ENCODE results near the gene ASCC3.

The ASCC3 gene

GRCh38 chr6:100538086-100538485, 343.0 kb downstream of the ASCC3 start:
- Histone ChIP-seq H3K4me2 (ENCODE audit: insufficient read depth, low read length) (no peak overlapping the region), H4K20me1 (ENCODE audit: insufficient read depth, low read length) (no peaks in the 10 kb centered on the region), H3K4me1 (ENCODE audit: insufficient read depth, low read length) (no peaks in the 10 kb centered on the region), H3K27ac (ENCODE audit: low read length) (no peak overlapping the region), H3K9ac (ENCODE audit: low read depth, low read length) (no peak overlapping the region), H3K36me3 (ENCODE audit: insufficient read depth, low read length) (peaks cover 51% of the 10 kb centered on the region), H2AFZ (ENCODE audit: low read depth, low read length) (no peak overlapping the region), H3K4me3 (ENCODE audit: low read depth in 1 of 2, low read length in 2 of 2) (no peak overlapping the region), H3K9me3 (ENCODE audit: insufficient read depth, low read length, severe bottlenecking) (no peaks in the 10 kb centered on the region), H3K27me3 (ENCODE audit: insufficient read depth, low read length, poor library complexity) (no peaks in the 10 kb centered on the region), H3K79me2 (ENCODE audit: insufficient read depth, low read length) (no peaks in the 10 kb centered on the region)
- no peak for ATAC-seq (ENCODE audit: insufficient read depth, low read depth)
- no peak for DNase-seq
- no peak for TF ChIP-seq EZH2 (IDR thresholded peaks at IDR 0.05; ENCODE audit: borderline replicate concordance, low read depth, low read length, severe bottlenecking)
- TF ChIP-seq CTCF (IDR thresholded peaks at IDR 0.05; ENCODE audit: borderline replicate concordance, extremely low read depth, low read length, poor library complexity, severe bottlenecking): no peak

DNA sequence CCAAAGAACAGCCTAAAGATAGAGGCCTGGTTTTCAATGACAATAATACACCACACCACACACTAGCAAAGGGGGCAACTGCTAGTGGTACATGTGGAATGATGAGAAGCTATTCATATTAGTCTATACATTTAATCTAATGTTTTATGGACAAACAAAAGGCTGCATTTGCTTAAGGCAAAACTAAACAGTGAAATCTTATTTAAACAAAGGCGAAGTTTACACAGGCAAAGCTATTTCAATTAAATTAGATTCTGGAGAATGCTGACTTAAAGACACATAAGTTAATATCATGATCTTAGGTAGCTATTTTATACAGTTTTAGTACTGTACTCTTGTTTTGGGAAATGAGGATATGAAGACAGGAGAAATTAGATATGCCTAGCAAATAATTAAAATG, 362.5 kb downstream of the ASCC3 start:
- Histone ChIP-seq H3K4me1 (ENCODE audit: insufficient read depth, low read length) (no peaks in the 10 kb centered on the region), H3K36me3 (ENCODE audit: insufficient read depth, low read length) (peaks cover 29% of the 10 kb centered on the region), H3K4me3 (ENCODE audit: low read depth in 1 of 2, low read length in 2 of 2) (no peak overlapping the region), H4K20me1 (ENCODE audit: insufficient read depth, low read length) (no peaks in the 10 kb centered on the region), H3K9ac (ENCODE audit: low read depth, low read length) (no peak overlapping the region), H3K4me2 (ENCODE audit: insufficient read depth, low read length) (no peak overlapping the region), H3K9me3 (ENCODE audit: insufficient read depth, low read length, severe bottlenecking) (no peaks in the 10 kb centered on the region), H3K27ac (ENCODE audit: low read length) (no peak overlapping the region), H2AFZ (ENCODE audit: low read depth, low read length) (no peak overlapping the region), H3K79me2 (ENCODE audit: insufficient read depth, low read length) (no peaks in the 10 kb centered on the region), H3K27me3 (ENCODE audit: insufficient read depth, low read length, poor library complexity) (no peaks in the 10 kb centered on the region)
- DNase-seq (no peak), ATAC-seq (ENCODE audit: insufficient read depth, low read depth) (no peak)
- no peak for TF ChIP-seq EZH2 (IDR thresholded peaks at IDR 0.05; ENCODE audit: borderline replicate concordance, low read depth, low read length, severe bottlenecking)
- TF ChIP-seq CTCF (IDR thresholded peaks at IDR 0.05; ENCODE audit: borderline replicate concordance, extremely low read depth, low read length, poor library complexity, severe bottlenecking): no peak

DNA sequence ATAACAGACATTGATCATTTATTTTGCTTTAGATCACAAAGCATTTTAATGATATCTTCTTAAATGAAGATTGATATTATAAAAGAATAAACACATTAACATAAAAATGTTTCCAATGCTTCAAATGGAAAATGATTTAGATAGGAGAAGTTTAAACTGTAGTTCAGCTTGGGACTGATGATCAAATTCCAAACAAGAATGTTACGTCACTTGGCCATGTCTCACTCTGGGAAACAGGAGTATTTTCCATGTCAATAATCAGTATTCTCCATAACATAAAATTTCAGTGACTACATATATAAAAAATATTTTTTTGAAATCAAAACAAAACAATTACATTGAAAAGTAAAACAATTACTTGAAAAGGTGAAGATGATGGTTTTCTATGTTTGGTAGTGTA, 363.5 kb downstream of the ASCC3 start:
- ATAC-seq (ENCODE audit: insufficient read depth, low read depth) (no peak), DNase-seq (no peak)
- TF ChIP-seq CTCF (IDR thresholded peaks at IDR 0.05; ENCODE audit: borderline replicate concordance, extremely low read depth, low read length, poor library complexity, severe bottlenecking): no peak
- no peak for TF ChIP-seq EZH2 (IDR thresholded peaks at IDR 0.05; ENCODE audit: borderline replicate concordance, low read depth, low read length, severe bottlenecking)
- Histone ChIP-seq H3K9ac (ENCODE audit: low read depth, low read length) (no peak overlapping the region), H2AFZ (ENCODE audit: low read depth, low read length) (no peak overlapping the region), H3K4me1 (ENCODE audit: insufficient read depth, low read length) (no peaks in the 10 kb centered on the region), H3K4me3 (ENCODE audit: low read depth in 1 of 2, low read length in 2 of 2) (no peak overlapping the region), H3K79me2 (ENCODE audit: insufficient read depth, low read length) (no peaks in the 10 kb centered on the region), H3K4me2 (ENCODE audit: insufficient read depth, low read length) (no peak overlapping the region), H4K20me1 (ENCODE audit: insufficient read depth, low read length) (no peaks in the 10 kb centered on the region), H3K27ac (ENCODE audit: low read length) (no peak overlapping the region), H3K27me3 (ENCODE audit: insufficient read depth, low read length, poor library complexity) (no peaks in the 10 kb centered on the region), H3K36me3 (ENCODE audit: insufficient read depth, low read length) (peaks cover 33% of the 10 kb centered on the region), H3K9me3 (ENCODE audit: insufficient read depth, low read length, severe bottlenecking) (no peaks in the 10 kb centered on the region)

GRCh38 chr6:100517106-100517505, 364.0 kb downstream of the ASCC3 start:
- Histone ChIP-seq H3K27ac (ENCODE audit: low read length) (no peak overlapping the region), H3K9me3 (ENCODE audit: insufficient read depth, low read length, severe bottlenecking) (no peaks in the 10 kb centered on the region), H3K4me1 (ENCODE audit: insufficient read depth, low read length) (no peaks in the 10 kb centered on the region), H3K79me2 (ENCODE audit: insufficient read depth, low read length) (no peaks in the 10 kb centered on the region), H3K4me3 (ENCODE audit: low read depth in 1 of 2, low read length in 2 of 2) (no peak overlapping the region), H4K20me1 (ENCODE audit: insufficient read depth, low read length) (no peaks in the 10 kb centered on the region), H3K4me2 (ENCODE audit: insufficient read depth, low read length) (no peak overlapping the region), H2AFZ (ENCODE audit: low read depth, low read length) (no peak overlapping the region), H3K27me3 (ENCODE audit: insufficient read depth, low read length, poor library complexity) (no peaks in the 10 kb centered on the region), H3K9ac (ENCODE audit: low read depth, low read length) (no peak overlapping the region), H3K36me3 (ENCODE audit: insufficient read depth, low read length) (peaks cover 38% of the 10 kb centered on the region)
- ATAC-seq (ENCODE audit: insufficient read depth, low read depth): no peak
- no peak for TF ChIP-seq CTCF (IDR thresholded peaks at IDR 0.05; ENCODE audit: borderline replicate concordance, extremely low read depth, low read length, poor library complexity, severe bottlenecking)
- TF ChIP-seq EZH2 (IDR thresholded peaks at IDR 0.05; ENCODE audit: borderline replicate concordance, low read depth, low read length, severe bottlenecking): no peak
- no peak for DNase-seq
